ENCODE results near the gene KREMEN1.

Gene KREMEN1

DNA sequence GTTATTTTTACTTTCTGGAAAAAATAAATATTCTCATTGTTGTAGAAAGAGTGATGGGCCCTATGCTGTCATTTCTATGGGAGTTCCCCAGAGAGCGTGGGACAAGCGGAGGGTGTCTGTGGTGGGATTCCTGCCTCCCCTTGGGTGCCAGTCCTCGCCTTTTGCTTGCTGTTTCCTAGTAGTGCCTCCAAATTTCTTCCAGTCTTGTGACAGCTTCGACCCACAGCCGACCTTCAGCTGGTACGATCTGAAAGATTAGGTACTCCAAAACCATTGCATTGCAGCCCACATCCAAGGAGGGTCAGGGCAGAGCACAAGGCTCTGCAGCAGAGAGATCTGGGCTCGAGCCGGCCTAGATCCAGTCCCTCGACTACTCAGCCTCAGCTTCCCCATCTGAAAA, 73.9 kb downstream of the KREMEN1 start:
- in situ Hi-C loops (cut with MboI; ENCODE audit: low sequenced_read_pairs) = no loop called here

DNA sequence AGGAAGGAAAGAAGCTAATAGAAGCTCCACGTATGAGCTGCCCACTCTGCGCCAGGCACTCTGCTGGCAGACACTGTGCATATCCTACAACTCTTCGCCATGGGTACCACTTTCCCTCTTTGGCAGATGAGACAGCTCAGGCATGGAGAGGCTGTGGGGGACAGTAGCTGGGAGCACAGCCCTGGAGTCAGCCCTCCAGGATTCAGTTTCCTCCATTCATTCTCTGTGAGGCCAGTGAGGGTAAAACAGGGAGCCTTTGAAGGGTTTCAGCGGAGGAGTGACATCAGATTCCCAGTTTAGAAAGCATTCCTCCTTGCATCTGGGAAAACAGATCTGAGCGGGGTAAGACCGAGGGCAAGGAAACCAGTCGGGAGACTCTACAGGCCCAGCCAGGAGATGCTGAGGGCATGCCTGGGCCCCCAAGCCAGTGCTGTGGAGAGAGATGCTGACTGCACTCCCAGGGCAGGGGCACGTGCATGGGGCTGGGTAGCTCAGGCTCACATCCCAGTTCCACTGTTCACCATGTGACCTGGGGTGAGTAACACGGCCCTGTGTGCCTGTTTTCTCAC, 74.6 kb downstream of the KREMEN1 start:
- in situ Hi-C loops (cut with MboI; ENCODE audit: low sequenced_read_pairs) = no loop called here

DNA sequence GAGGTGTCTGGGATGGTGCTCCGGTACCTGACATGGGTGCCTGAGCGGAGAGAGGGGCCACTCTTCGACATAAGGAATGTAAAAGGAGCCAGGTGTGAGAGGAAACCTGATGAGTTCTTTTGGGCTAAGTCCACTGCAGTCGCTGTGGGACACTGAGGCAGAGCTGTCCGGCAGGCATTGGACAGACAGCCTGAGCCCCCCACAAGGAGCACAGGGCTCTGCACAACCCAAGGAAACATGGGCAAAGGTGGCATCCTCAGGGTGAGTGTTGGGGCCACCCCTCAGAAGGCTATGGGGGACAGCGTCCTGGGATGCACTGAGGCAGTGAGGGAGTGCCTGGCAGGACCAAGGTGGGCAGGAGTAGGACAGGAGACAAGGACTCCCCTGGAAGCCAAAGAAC, 75.2 kb downstream of the KREMEN1 start:
- in situ Hi-C loops (cut with MboI; ENCODE audit: low sequenced_read_pairs) = no loop called here

DNA sequence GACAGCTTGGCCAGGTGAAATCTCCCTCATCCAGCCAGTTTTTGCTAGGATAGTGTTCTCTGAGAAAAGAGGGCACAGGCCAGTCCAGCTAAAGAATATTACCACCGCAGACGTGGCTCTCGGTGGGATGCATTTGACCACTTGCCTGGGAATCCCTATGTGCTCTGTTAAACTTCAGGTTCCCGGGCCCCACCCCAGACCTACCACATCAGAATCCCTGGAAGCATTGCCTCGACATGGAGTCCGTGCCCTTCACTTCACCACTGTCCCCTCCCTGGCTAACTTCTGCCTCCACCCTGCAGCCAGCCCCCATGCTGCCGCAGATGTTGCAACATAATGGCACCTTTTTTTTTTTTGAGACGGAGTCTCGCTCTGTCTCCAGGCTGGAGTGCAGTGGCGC, 76.0 kb downstream of the KREMEN1 start:
- in situ Hi-C loops (cut with MboI; ENCODE audit: low sequenced_read_pairs) = no loop called here

DNA sequence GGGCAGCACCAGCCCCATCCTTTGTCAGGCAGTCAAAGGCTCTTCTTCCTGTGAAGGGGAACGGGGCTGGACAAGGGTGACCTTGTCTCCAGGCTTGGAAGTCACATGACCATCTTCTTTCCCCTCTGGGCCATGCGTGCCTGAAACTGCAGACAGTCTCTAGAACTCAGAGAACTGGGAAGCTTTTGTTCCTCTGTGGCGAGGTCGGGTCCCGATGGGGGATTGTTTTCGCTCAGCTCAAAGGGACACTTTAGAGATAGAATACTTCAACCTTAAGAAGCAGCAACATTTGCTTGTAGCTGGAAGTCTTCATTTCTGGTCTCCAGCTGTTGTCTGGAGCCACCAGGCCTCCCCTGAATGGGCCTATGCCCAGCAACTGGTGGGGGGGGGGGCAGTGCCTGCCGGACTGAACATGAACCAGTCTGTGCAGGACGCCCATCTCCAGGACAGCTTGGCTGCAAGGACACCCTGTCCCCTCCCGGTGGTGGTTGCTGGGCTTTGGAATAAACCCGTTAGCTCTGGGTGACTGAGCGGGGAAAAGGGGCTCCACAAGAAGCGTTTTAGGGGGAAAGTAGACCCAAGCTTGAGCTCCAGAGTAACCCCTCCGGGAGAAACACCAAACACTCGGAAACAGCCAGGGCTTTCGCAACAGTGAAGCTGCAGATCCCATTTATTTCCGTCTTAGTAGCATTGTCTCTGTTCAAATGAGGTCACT, 77.2 kb downstream of the KREMEN1 start:
- in situ Hi-C loops (cut with MboI; ENCODE audit: low sequenced_read_pairs) = loop anchor here (10.0 kb wide), 1 partner anchor 105 kb away; no protein-coding TSS in a partner anchor

DNA sequence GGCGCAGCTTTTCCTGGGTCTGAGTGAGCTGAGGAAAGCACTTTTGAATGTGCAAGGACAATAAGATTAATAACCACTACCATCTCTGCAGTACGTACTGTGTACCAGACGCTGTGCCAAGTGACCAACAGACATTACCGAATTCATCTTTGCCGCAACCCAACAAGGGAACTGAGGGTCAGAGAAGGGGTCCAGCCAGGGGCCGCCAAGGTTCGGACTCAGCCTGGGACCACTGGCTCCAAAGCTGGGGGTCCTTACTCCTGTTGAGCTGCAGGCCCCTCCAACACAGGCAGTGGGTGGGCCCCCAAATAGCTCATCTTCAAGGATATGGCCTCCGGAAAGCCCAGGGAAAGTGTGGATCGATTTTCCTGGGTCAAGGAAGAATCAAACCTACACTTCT, 77.9 kb downstream of the KREMEN1 start:
- in situ Hi-C loops (cut with MboI; ENCODE audit: low sequenced_read_pairs) = loop anchor here (10.0 kb wide), 1 partner anchor 104 kb away; no protein-coding TSS in a partner anchor

GRCh38 chr22:29151316-29151715, 78.5 kb downstream of the KREMEN1 start:
- in situ Hi-C loops (cut with MboI; ENCODE audit: low sequenced_read_pairs) = loop anchor here (10.0 kb wide), 1 partner anchor 103 kb away; no protein-coding TSS in a partner anchor

DNA sequence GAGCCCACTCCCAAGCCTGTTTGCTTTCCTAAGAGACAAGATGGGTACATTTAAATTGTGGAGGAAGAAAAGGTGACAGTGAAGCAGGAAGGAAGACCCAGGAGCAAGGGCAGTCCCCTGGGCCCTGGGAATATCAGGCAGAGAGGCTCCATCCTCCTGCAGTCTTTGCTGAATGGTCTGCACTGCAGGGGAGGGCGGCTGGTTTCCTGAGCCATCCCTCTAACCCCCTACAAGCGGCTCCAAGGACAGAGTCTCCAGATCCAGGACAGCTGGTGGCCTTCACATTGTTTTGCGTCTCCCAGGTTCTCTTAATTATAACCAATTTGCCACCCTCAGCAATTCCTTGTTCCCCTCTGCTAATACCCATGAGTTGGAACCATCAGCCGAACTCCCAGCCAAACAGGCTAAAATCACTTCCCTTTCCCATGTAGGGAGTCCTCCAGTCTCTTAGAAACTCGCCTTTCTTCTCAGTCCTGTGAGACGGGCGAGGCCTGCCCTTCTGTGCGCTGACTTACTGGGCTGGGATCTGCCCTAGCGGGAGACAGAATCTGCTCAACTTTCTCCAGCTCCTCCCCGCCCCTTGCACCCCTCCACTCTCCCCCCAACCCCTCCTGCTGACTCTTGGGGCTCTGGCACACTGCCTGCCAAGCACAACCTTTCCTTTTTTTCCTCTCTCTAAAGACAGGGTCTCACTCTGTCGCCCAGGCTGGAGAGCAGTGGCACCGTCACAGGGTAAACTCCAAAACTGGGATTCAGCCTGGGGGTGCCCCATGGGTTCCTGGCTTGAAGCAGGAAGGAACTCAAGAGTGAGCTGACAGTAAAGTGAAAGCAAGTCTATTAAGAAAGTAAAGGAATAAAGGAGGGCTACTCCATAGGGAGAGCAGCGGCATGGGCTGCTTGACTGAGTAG, 79.5 kb downstream of the KREMEN1 start:
- in situ Hi-C loops (cut with MboI; ENCODE audit: low sequenced_read_pairs) = loop anchor here (10.0 kb wide), 1 partner anchor 103 kb away; no protein-coding TSS in a partner anchor

- in situ Hi-C loops (cut with MboI; ENCODE audit: low sequenced_read_pairs) = loop anchor here (10.0 kb wide), 1 partner anchor 102 kb away; no protein-coding TSS in a partner anchor
Observed at GRCh38 chr22:29152954-29153719, 80.3 kb downstream of the KREMEN1 start.

DNA sequence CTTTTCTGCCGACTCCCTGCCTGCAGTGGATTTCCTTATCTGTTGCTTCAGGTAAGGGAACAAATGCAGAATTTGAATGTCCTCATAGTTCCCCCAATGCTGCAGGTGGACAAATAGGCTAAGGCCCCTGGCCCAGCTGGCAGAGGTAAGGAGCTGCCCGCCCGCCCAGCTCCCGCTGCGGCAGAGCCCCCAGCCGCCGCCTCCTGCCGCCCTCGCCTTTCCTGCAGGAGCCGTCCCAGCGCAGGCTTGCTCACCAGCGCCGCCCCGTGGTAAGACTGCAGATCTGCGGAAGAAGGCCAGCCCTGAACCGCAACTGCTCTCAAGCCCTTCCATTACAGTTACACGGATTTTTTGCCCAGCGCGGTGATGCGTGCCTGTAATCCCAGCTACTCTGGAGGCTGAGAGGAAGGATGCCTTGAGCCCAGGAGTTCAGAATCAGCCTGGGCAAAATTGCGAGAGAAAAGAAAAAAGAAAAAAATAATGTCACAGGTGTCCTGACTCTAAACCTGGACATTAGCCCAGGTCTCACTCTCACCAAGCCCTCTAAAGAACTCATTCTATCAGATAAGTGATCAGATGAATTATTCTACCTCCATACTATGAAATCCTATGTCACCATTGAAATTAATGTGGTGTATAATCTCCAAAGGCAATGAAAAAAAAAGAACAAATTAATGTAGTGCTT, 81.7 kb downstream of the KREMEN1 start:
- in situ Hi-C loops (cut with MboI; ENCODE audit: low sequenced_read_pairs) = loop anchor here (10.0 kb wide), 1 partner anchor 100 kb away; no protein-coding TSS in a partner anchor

DNA sequence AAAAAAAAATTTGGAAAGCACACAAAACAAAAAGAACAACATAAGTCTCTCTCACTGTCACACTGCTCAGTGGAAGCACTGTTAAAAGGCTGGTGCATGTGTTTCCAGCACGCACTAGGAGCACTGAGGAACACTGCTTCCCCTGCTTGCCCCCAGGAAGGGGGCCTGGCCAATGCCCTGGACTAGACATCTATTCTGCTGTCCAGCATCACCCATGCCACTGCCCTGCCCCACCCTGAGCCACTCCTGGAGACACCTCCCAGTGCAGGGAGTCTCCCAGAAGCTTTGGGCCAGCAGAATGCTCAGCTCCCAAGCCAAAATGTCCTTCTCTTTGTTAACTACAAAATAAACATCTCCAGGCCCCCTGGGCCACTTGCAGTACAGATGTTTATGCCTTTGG, 83.1 kb downstream of the KREMEN1 start:
- in situ Hi-C loops (cut with MboI; ENCODE audit: low sequenced_read_pairs) = loop anchor here (10.0 kb wide), 1 partner anchor 99 kb away; no protein-coding TSS in a partner anchor

DNA sequence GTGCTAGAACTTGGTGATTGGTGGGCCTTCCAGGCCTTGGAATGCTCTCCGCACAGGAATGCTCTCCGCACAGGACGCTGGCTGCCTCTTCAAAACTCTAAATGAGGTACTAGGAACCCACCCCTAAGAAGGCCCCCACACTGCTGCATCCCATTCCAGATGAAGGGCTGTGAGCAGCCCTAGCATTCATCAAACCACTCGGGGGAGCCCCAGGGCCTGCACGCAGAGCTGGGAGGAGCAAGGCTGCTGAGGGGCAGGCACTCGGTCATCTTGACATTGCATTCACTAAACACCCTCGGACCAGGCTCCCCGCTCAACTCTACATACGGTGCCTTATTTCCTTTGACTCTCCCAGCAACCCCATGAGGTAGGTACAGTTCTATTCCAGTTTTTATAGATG, 83.7 kb downstream of the KREMEN1 start:
- in situ Hi-C loops (cut with MboI; ENCODE audit: low sequenced_read_pairs) = loop anchor here (10.0 kb wide), 1 partner anchor 98 kb away; no protein-coding TSS in a partner anchor

- in situ Hi-C loops (cut with MboI; ENCODE audit: low sequenced_read_pairs) = loop anchor here (10.0 kb wide), 1 partner anchor 97 kb away; no protein-coding TSS in a partner anchor
Observed at GRCh38 chr22:29157759-29158535, 85.1 kb downstream of the KREMEN1 start.

DNA sequence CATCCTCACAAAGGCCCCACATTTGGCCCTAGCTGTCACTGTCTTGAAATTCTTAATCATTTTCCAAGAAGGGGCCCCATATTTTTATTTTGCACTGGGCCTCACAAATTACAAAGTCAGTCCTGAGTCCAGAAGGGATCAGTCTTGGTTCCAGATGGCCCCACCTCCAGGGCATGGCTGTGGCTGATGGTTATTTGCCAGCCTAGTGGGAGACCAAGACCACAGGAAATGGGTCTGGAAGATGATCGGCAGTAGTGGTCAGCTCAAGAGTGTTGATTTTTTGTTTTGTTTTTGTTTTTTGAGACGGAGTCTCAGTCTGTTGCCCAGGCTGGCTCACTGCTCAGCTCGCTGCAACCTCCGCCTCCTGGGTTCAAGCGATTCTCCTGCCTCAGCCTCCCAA, 85.7 kb downstream of the KREMEN1 start:
- in situ Hi-C loops (cut with MboI; ENCODE audit: low sequenced_read_pairs) = loop anchor here (10.0 kb wide), 1 partner anchor 96 kb away; no protein-coding TSS in a partner anchor

- in situ Hi-C loops (cut with MboI; ENCODE audit: low sequenced_read_pairs) = no loop called here
Observed at GRCh38 chr22:29163808-29164207, 91.0 kb downstream of the KREMEN1 start.

DNA sequence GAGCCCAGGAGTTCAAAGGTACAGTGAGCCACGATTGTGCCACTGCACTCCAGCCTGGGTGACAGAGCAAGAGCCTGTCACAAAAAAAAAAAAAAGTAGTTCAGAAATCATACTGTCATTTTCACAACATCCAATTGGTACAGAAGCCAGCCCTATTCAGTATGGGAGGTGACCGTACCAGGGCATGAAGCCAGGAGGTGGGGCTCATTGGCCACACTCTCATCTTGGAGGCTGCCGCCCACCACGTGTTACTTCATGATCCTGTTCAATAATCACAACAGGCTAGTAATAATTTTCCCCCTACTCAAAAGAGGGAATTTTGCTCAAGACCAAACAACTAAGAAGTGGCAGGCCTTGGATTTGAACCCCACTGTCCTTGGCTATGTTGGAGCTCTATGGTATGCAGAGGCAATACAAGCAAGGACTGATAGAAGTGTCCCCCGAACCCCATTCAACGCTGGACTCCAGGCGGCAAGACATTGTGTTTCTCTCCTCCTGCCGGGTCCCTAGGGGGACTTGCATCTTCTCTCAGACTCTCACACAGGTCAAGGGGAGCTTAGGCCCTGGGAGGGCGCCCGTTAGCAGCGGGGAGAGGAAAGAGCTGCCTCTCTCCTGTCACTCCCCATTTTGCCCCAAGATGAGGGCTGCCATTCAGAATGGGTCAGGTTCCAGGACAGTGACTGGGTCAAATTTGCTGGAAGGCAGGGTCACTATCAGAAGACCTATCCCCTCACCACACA, 92.7 kb downstream of the KREMEN1 start:
- in situ Hi-C loops (cut with MboI; ENCODE audit: low sequenced_read_pairs) = no loop called here

DNA sequence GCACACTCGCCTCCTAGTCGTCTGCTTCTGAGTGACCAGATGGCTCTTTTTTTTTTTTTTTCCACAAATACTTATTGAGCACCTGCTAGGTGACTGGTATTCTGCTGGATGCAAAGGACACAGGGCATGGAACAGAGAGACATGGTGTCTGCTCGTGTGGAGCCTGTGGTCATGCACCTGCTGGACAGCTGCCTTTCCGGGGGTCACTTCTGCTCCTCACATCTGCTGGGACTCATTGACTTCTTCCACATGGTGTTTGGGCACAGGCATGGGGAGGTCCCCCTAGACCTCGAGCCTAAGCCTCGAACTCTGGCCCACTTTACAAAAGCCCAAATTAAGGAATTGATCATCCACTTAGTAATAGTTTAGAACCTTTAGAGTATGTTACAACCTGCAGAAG, 93.3 kb downstream of the KREMEN1 start:
- in situ Hi-C loops (cut with MboI; ENCODE audit: low sequenced_read_pairs) = no loop called here
